ENCODE measurements around the gene MAPK8IP1. TPM values are rescaled to one million over a fixed set of nuclear protein-coding genes. Genes with fewer than 3 reads are reported as not detected.

The MAPK8IP1 gene
- polyA plus RNA-seq, 2 of the 4 experiments (the other 2 are of a cell fraction): 2.6 to 5.8 TPM

GRCh38 chr11:45855308-45855707 is 30.1 kb upstream of the MAPK8IP1 start:
- POLR2A ChIA-PET: interaction anchor here (1.5 kb wide), 1 partner anchor 8 kb away, joined by 4 read pairs; no protein-coding TSS in a partner anchor
- no peak for TF ChIP-seq HOXA7 (CRISPR knock-in tag; IDR thresholded peaks at IDR 0.05)
- no peak for TF ChIP-seq ESRRA (IDR thresholded peaks at IDR 0.05; ENCODE audit: borderline replicate concordance, low read length)
- TF ChIP-seq NR3C1 (IDR thresholded peaks at IDR 0.05): no peak
- TF ChIP-seq CTCF (IDR thresholded peaks at IDR 0.05): no peak
- no peak for TF ChIP-seq NPAS2 (CRISPR knock-in tag; IDR thresholded peaks at IDR 0.05; ENCODE audit: borderline replicate concordance)
- no peak for TF ChIP-seq KDM1A (IDR thresholded peaks at IDR 0.05; ENCODE audit: low read depth)
- no peak for TF ChIP-seq HMGXB4 (CRISPR knock-in tag; IDR thresholded peaks at IDR 0.05; ENCODE audit: borderline replicate concordance)
- TF ChIP-seq CHD4 (IDR thresholded peaks at IDR 0.05; ENCODE audit: borderline replicate concordance): no peak
- TF ChIP-seq BCL3 (IDR thresholded peaks at IDR 0.05): no peak
- no peak for TF ChIP-seq SREBF2 (IDR thresholded peaks at IDR 0.05)
- no peak for TF ChIP-seq HEYL (CRISPR knock-in tag; IDR thresholded peaks at IDR 0.05)
- TF ChIP-seq RFX5 (IDR thresholded peaks at IDR 0.05): no peak
- TF ChIP-seq RCOR1 (IDR thresholded peaks at IDR 0.05; ENCODE audit: low read depth, low read length): no peak
- TF ChIP-seq HES2 (IDR thresholded peaks at IDR 0.05): no peak
- TF ChIP-seq ATOH8 (CRISPR knock-in tag; IDR thresholded peaks at IDR 0.05; ENCODE audit: low read depth): no peak
- TF ChIP-seq TFCP2L1 (CRISPR knock-in tag; IDR thresholded peaks at IDR 0.05): no peak
- TF ChIP-seq ZSCAN20 (CRISPR knock-in tag; IDR thresholded peaks at IDR 0.05): no peak
- Histone ChIP-seq H3K4me2 (no peak overlapping the region), H3K27ac (no peak overlapping the region), H3K4me3 (no peak overlapping the region), H3K9me3 (no peaks in the 10 kb centered on the region), H3K4me1 (no peaks in the 10 kb centered on the region)
- DNase-seq (ENCODE audit: low read depth in 1 of 2, low spot score in 1 of 2) (no peak), ATAC-seq (no peak), FAIRE-seq (no peak)
- CTCF ChIA-PET: interaction anchor here (1.5 to 10.0 kb wide), 4 partner anchors 13 to 151 kb away, joined by 3 to 67 read pairs (median 6); no protein-coding TSS in a partner anchor
- 65% methylated on average over 5 of the region's 5 CpGs for WGBS (ENCODE audit: missing lambda C conversion rate)

- ATAC-seq: no peak
- WGBS (ENCODE audit: missing lambda C conversion rate): 96% methylated on average over 5 of the region's 6 CpGs
- Histone ChIP-seq H3K4me1 (no peaks in the 10 kb centered on the region), H3K9me3 (no peaks in the 10 kb centered on the region), H3K4me2 (no peak overlapping the region), H3K4me3 (no peak overlapping the region), H3K27ac (no peak overlapping the region)
- CTCF ChIA-PET: interaction anchor here (1.0 to 10.0 kb wide), 5 partner anchors 8 to 151 kb away, joined by 3 to 67 read pairs (median 7); no protein-coding TSS in a partner anchor
- DNase-seq (ENCODE audit: low read depth in 1 of 2, low spot score in 1 of 2): no peak
- POLR2A ChIA-PET: interaction anchor here (1.5 kb wide), 1 partner anchor 9 kb away, joined by 4 read pairs; no protein-coding TSS in a partner anchor
- no peak for FAIRE-seq
- no peak for TF ChIP-seq EHF (CRISPR knock-in tag; IDR thresholded peaks at IDR 0.05)
- TF ChIP-seq FOSB (CRISPR knock-in tag; IDR thresholded peaks at IDR 0.05): no peak
- TF ChIP-seq SMC3 (IDR thresholded peaks at IDR 0.05): no peak
- TF ChIP-seq MAFK (IDR thresholded peaks at IDR 0.05; ENCODE audit: partially characterized antibody): no peak
- TF ChIP-seq JUN (IDR thresholded peaks at IDR 0.05): no peak
- TF ChIP-seq TFCP2L1 (CRISPR knock-in tag; IDR thresholded peaks at IDR 0.05): no peak
- no peak for TF ChIP-seq JUNB (IDR thresholded peaks at IDR 0.05)
- TF ChIP-seq E2F6 (IDR thresholded peaks at IDR 0.05; ENCODE audit: borderline replicate concordance, low read depth): no peak
- TF ChIP-seq EHMT2 (IDR thresholded peaks at IDR 0.05; ENCODE audit: low read depth): no peak
- no peak for TF ChIP-seq EP300 (IDR thresholded peaks at IDR 0.05)
- no peak for TF ChIP-seq RARB (CRISPR knock-in tag; IDR thresholded peaks at IDR 0.05)
- no peak for TF ChIP-seq CTCF (IDR thresholded peaks at IDR 0.05)
- TF ChIP-seq BCL3 (IDR thresholded peaks at IDR 0.05): no peak
- no peak for TF ChIP-seq HES2 (IDR thresholded peaks at IDR 0.05)
- no peak for TF ChIP-seq POLR2A (IDR thresholded peaks at IDR 0.05; ENCODE audit: low read length)
These were observed 29.4 kb upstream of the MAPK8IP1 start for GRCh38 chr11:45856044-45856468.

Measured in A549 (cell line).